ENCODE results near the gene CREBRF.

Gene CREBRF

DNA sequence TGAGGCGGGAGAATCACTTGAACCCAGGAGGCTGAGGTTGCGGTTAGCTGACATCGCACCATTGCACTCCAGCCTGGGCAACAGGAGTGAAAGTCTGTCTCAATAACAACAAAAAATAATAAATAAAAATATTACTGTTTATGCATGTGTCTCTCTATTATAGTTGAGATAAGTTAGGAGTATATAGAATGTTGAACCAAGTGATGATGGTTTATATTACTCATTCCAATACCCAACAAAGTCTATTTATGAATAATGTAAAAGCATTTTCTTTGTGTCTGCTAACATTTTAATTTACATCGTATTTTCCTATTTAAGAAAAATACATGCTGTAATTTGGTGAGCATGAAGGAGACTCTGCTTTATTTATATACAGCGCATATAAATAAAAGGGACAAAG is 35.8 kb downstream of the CREBRF start:
- Histone ChIP-seq H3K4me3 (ENCODE audit: low read depth in 1 of 2, low read length in 1 of 2) (no peak overlapping the region), H3K9me3 (no peaks in the 10 kb centered on the region), H3K27me3 (no peaks in the 10 kb centered on the region), H3K4me1 (ENCODE audit: control insufficient read depth in 1 of 2, insufficient read depth in 1 of 2, low read depth in 1 of 2, low read length in 1 of 2) (peaks cover 6 to 13% of the 10 kb centered on the region in 2 experiments), H3K36me3 (peaks cover 57% of the 10 kb centered on the region), H3K27ac (no peak overlapping the region)
- no peak for TF ChIP-seq CTCF (IDR thresholded peaks at IDR 0.05)

DNA sequence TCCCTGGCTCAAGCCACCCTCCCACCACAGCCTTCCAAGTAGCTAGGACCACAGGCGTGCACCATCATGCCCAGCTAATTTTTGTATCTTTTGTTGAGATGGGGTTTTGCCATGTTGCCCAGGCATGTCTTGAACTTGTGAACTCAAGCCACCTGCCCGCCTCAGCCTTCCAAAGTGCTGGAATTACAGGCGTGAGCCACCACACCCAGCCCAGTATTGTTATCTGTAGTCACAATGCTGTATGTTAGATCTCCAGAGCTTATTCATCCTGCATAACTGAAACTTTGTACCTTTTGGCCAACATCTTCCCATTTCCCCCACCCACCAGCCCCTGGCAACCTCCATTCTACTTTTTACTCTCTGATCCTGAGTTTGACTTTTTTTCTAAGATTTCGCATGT is 37.5 kb downstream of the CREBRF start:
- Histone ChIP-seq H3K4me3 (ENCODE audit: low read depth in 1 of 2, low read length in 1 of 2) (no peak overlapping the region), H3K4me1 (ENCODE audit: control insufficient read depth in 1 of 2, insufficient read depth in 1 of 2, low read depth in 1 of 2, low read length in 1 of 2) (peaks cover 6 to 13% of the 10 kb centered on the region in 2 experiments), H3K36me3 (peaks cover 41% of the 10 kb centered on the region), H3K27ac (peak overlapping the region; percentile 23), H3K27me3 (no peaks in the 10 kb centered on the region), H3K9me3 (no peaks in the 10 kb centered on the region)
- no peak for TF ChIP-seq CTCF (IDR thresholded peaks at IDR 0.05)

DNA sequence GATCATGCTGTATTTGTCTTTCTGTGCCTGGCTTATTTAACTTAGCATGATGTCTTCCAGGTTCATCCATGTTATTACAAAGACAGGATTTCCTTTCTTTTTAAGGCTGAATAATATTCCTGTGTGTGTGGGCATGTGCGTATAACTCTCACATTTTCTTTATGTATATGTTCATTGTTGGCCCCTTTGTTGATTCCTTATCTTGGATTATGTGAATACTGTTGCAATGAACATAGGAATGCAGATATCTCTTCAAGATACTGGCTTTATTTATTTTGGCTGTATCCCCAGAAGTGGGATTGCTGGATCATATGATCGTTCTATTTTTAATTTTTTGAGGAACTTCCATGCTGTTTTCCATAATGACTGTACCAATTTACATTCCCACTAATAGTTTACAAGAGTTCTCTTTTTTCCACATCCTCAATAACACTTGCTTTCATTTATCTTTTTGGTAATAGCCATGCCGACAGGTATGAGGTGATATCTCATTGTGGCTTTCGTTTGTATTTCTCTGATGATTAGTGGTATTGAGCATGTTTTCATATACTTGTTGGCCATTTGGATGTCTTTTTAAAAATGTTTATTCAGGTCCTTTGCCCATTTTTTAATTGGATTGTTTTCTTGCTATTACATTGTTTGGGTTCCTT is 38.0 kb downstream of the CREBRF start:
- no peak for TF ChIP-seq CTCF (IDR thresholded peaks at IDR 0.05)
- Histone ChIP-seq H3K27ac (no peak overlapping the region), H3K36me3 (peaks cover 36% of the 10 kb centered on the region), H3K9me3 (no peaks in the 10 kb centered on the region), H3K4me1 (ENCODE audit: control insufficient read depth in 1 of 2, insufficient read depth in 1 of 2, low read depth in 1 of 2, low read length in 1 of 2) (peaks cover 6 to 13% of the 10 kb centered on the region in 2 experiments), H3K4me3 (ENCODE audit: low read depth in 1 of 2, low read length in 1 of 2) (no peak overlapping the region), H3K27me3 (no peaks in the 10 kb centered on the region)

DNA sequence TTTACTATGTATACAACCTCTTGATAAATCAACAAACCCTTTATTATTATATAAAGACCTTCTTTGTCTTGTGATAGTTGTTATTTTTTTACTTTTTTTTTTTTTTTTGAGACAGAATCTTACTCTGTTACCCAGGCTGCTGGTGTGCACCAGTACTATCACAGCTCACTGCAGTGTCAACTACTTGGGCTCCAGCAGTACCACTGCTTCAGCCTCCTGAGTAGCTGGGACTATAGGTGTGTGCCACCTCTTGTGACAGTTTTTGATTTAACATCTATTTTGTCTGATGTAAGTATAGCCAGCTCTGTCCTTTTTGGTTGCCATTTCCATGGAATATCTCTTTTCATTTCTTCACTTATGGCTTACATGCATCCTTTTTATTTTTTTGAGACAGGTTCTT is 42.6 kb downstream of the CREBRF start:
- Histone ChIP-seq H3K9me3 (no peaks in the 10 kb centered on the region), H3K27me3 (no peaks in the 10 kb centered on the region), H3K27ac (no peak overlapping the region), H3K36me3 (no peaks in the 10 kb centered on the region), H3K4me3 (ENCODE audit: low read depth in 1 of 2, low read length in 1 of 2) (no peak overlapping the region), H3K4me1 (ENCODE audit: control insufficient read depth in 1 of 2, insufficient read depth in 1 of 2, low read depth in 1 of 2, low read length in 1 of 2) (peaks cover 0 to under 1% of the 10 kb centered on the region in 2 experiments)
- no peak for TF ChIP-seq CTCF (IDR thresholded peaks at IDR 0.05)

DNA sequence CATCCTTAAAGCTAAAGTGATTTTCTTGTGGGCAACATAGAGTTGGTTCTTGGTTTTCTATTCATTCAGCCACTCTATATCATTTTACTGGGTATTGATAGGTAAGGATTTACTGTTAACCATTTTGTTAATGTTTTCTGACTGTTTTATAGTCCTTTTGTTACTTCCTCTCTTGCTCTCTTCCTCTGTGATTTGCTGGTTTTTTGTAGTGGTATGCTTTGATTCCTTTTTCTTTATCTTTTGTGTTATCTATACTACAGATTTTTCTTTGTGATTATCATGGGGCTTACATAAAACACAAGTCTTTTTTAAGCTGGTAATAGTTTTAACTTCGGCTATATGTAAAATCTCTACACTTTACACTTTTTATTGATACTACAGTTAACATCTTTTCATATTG is 43.3 kb downstream of the CREBRF start:
- no peak for TF ChIP-seq CTCF (IDR thresholded peaks at IDR 0.05)
- Histone ChIP-seq H3K36me3 (no peaks in the 10 kb centered on the region), H3K9me3 (no peaks in the 10 kb centered on the region), H3K27ac (no peak overlapping the region), H3K27me3 (no peaks in the 10 kb centered on the region), H3K4me3 (ENCODE audit: low read depth in 1 of 2, low read length in 1 of 2) (no peak overlapping the region), H3K4me1 (ENCODE audit: control insufficient read depth in 1 of 2, insufficient read depth in 1 of 2, low read depth in 1 of 2, low read length in 1 of 2) (no peaks in the 10 kb centered on the region)
